HG02642 (cell line): ENCODE results near the gene FAM216B.
"Not testable (repeated sequence)": the region's sequence is repeated elsewhere in the genome, so short reads cannot be mapped to it uniquely, and the experiment has no call there.

ENCODE experiments used
- ATAC-seq: cut with Tn5 transposase; IDR thresholded peaks from one replicate; pipeline ENCODE4 v1.9.1; 2021; ENCODE audit warnings: mild to moderate bottlenecking; ENCODE audit not compliant: unreplicated experiment, poor library complexity

The FAM216B gene

DNA sequence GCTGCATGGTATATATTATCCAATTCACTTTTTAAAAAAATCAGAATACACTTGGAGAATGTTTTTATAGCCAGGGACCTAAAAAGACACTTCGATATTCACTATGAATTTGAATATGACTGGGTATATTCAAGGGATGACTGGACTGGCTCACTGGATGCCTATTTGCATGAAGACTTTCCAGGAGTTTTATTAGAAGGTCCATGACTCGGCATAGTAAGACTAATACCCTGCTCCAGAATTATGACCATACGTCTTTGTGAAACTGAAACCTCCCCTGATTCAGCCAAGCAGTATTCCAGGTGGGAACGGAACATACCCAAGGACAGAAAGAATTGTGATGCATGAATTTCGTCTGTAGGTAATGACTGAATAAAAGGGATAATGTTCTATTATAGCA, 3.9 kb upstream of the FAM216B start:
- ATAC-seq, result no peak

DNA sequence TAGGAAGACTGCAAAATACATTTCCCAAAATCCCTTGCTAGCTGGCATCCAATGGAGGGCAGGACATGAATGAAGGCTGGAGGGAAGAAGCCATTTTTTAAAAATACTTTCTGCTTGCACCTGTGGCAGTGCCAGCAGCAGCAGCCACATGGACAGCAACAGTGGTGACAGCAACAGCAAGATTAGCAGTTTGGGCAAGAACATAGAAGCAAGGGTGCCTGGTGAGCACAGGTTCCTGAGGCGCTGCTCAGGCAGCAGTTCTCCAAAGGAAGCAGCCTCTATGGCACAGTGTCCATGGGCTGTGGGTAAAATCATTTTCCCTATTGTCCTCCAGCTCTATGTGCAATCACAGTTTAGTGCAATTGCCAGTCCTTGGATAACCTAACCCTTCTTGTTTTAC, 1.3 kb upstream of the FAM216B start:
- ATAC-seq, result no peak

DNA sequence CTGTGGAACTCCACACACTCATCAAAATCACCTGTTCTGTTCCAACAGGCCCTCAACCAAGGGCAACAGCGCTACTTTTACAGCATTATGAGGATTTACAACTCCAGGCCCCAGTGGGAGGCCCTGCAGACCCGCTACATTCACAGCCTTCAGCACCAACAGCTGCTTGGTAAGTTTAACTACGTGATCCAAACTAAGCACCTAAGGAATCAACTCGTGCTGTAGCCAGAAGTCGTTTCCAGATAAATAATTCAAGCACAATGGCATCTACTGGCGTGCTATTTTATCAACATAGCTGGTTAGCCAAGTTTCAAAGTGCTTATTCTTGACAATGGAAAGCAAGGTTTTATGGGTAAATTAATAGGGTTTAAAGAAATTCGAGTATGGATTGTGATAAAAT, 5.3 kb downstream of the FAM216B start:
- ATAC-seq, result no peak

DNA sequence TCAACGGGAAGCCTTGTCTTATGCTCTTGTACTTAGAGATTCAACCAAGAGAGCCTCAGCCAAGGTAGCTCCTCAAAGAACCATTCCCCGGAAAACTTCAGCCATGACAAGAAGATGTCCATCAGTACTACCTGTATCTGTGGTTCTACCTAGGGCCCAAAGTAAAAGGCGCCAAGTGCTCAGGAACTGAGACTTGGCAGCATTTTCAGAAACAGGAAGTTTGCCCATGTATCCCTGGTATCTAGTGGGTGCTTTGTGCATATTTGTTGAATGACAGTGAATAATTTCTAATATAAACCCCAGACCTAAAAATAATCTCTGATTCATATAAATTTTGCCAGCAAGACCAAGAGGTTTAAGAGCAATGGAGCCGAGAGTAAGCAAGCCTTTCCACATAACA, 7.2 kb downstream of the FAM216B start:
- no peak for ATAC-seq

DNA sequence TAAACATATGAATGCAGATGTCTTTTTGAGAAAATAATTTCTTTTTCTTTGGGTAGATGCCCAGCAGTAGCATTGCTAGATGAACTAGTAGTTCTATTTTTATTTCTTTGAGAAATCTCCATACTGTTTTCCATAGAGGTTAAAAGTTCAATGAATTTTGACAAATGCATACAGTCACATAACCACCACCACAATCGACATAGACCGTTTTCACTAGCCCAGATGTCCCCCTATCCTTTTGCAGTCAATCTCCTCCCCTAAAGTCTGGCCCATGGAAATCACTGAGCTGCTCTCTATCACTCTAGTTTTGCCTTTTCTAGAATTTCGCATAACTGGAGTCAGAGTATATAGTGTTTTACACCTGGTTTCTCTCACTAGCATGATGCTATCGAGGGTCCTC, 10.8 kb downstream of the FAM216B start:
- no peak for ATAC-seq

DNA sequence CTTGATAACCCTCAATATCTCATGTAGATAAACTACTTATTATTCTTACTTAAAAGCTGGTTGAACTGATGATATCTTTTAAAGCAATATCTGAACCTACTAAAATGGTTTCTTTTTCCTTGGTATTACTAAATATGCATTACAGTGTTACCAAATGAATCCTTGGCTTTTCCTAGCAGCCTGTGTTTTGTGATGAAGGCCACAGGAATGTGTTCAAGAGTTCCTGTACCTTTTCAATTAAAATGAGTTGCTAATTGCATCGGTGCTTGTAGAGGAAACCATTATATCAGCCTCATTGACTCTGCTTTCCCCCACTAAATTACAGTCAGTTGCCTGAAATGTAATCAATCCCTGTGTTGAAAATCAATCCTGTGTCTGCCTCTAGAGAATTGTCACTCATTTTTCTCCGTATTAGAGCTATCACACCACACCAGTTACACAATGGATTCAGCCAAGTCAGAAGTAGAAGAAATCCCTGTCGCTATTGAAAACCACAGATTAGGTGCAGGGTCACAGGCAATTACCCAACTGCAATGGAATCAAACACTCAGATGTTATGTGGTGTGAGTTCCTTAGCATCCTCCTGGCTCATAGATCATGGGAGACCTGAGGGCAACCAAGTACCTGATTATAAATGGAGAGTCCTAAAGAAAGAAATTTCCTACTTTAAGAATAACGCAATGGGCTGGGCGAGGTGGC, 13.3 kb downstream of the FAM216B start:
- no peak for ATAC-seq

DNA sequence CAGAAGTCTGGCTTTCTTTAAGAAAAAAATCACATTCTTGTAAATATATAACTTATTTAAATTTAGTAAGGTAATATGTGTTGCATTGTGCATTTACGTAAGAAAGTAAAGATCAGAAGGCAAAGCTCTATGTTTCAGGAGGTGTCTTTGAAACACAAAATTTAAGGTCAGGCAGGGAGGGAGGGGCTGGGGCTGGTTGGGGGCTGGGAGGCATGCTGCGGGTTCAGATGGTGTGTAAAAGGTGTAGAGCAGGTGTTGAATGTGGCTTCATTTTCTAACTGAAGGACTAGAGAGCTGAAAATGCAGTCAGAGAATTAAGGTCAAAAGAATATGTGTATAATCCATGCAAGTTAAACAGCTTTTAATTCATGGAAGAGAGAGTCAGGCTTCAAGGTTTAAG, 14.3 kb downstream of the FAM216B start:
- ATAC-seq, result no peak

DNA sequence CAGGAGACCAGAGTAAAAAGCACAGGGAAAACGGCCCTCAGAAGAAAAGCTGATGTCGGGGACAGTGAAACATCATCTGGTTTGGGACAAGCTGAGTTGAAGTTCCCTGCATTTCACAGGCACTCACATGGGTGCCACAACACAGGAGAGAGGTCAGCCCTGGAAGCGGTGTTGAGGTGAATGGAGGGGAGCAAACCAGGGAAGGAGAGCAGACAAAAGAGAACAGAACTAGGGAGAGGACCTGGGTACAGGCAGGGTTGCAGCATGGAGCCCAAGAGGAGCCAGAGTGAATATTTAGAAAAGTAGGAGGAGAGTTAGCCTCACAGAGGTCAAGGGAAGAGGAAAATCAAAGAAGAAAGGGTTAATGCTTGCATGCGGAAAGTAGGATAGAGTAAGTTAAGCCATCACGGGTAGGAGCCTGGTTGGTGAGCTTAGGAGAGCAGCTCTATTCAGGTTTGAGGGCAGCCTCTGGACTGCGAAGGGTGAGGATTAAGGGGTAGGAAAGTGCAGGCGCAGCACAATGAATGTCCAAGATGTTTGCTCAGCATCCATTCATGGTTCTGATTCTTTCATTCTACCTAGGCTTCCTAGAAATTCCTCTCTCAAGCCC, 15.5 kb downstream of the FAM216B start:
- no peak for ATAC-seq

DNA sequence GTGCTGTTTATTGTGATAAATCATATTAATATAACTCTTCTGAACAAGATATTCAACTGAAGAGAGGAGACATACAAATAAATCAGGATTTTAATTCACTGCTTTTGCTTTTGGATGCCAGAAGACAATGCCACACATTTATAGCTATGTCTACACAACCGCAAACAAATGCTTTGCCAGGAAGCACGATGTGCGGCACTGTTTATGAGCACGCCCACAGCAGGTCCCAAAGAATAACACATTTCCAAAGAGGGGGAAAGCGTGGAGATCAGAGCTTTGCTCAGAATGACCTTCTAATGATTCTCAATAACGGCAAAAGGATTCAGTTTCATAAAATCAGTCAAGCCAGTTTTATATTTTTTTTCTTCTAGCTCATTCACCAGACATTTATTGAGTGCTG, 16.7 kb downstream of the FAM216B start:
- ATAC-seq, result no peak

DNA sequence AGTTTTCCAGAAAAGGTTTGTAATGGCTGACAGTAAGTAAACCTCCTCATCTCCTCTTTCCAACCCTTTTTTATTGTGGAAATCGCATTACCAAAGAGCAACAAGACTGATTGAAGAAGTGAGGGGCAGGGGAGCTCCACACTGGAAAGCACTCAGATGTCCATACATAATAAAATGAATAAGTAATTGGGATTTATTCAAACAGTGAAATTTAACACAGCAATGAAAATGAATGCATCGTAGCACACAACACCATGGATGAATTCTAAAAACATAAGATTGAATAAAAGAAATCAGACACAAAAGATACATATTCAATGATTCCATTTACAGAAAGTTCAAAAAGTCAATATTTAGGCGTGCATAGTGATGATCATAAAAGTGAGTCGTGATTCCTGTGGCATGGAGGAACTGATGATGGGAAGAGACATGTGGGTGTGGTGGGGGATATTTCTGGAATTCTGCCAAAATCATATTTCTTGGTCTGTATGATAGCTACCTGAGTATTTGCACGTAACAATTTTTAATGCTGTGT, 18.8 kb downstream of the FAM216B start:
- no peak for ATAC-seq

DNA sequence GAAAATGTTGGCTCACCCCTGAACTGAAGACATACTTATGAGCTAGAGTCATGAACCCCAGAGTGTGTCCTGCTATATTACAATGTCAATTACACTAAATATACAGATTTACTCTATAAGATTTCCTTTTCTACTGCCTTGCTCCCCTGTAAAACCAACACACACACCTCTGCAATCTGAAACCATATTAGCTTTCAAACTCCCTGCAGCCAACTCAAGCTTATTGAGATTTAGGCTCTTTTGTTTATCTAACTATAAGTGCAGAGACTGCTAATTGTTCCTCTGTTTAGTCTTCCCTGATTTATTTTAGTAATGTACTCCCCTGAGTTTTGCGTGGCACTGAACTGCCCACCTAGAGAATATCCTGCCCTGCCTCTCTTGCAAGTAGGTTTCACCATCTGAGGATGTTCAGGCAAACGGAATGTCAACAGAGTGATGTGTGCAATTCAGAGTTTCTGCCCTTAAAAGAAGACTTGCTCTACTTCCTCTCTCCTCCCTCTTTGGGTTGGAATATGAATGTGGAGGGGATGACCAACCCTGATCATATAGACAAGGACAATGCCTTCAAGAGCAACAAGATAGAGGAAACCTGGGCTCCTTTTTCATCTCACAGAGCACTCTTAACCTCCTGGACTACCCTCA, 22.3 kb downstream of the FAM216B start:
- peak; percentile 27 for ATAC-seq

DNA sequence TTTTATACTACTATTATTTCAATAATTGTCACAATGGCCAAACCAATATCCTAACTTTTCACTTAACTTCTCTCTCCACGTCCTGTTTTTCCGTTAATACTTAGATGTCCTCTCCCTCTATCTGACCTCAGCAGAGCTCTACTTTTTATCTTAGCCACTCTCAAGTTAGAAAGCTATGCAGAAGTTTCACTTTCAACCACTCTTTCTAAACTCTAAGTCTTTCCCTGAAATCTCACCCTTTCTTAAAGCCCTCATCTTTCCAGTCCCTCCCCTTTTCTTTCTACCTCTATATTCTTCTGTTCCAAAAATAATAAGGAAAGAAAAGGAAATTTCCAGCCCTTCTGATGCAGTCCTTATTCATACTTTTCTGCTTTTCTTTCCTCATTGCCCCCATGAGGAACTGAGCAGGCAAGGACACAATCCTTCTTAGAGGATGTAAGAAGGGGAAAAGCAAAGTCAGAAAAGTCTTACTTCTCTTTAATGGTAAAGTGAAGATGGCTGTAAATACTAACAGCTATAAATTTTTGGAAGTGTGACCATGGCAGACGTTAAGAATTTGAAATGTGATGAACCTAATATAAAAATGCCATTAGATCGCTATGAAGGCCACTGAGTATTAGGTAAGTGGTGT, 23.0 kb downstream of the FAM216B start:
- peak; percentile 58 for ATAC-seq

DNA sequence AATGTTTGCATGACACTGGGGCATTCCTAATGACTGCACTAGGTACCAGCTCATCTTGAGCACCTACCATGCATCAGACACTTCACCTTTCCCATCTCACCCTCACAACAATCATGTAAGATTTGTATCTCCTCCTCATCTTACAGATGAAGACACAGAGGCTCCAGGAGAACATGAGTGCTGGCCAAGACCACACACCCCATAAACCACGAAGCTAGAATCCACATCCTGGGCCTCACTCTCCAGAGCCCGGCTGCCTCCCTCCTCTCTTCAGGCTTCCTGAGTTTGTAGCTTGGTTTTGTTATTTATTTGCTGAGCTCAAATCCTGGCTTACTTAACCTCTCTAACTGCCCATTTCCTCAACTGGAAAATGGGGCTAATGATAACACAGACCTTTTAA, 25.9 kb downstream of the FAM216B start:
- no peak for ATAC-seq

DNA sequence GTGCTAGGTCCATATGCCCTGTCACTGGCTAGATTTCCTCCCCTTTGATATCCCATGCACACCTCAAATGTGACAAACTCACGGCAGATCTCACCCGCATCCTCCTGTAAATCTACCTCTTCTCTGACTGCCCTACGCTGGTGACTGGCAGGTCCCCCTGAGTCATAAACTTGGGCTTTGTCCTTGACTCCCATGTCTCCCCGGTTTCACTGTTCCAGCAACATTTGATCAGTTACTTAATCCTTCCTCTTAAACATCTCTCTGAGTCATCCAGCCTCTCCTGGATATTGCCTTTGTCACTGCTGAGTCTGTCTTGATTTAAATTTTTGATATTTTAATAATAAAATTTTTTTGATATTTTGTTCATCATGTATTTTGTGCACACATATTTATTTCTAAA, 26.5 kb downstream of the FAM216B start:
- ATAC-seq, result no peak

DNA sequence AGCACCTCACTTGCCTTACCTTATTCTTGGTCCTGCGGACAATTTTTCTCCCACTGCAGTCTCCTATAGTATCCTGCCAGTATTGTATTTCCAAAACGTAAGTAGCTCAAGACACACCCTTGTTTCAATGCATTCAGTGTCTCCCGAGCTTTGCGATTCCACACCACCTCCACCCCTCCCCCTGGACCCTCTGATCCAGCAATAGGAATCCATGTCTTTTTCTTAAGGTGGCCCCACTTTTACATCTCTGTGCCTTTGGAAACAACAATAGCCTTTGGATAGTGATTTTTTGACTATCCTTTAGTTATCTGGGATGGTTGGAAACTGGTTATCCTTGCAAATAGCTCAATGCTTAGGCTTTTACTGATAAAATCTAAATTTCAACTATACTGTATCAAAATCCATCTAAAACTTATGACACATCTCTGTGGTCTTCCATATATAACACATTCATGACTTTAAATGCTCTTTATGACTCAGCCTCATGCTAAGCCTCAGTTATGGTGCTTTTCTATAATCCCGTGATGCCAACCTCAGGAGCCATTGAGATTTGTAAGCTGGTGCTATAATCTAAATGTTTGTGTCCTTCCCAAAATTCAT, 27.1 kb downstream of the FAM216B start:
- no peak for ATAC-seq

DNA sequence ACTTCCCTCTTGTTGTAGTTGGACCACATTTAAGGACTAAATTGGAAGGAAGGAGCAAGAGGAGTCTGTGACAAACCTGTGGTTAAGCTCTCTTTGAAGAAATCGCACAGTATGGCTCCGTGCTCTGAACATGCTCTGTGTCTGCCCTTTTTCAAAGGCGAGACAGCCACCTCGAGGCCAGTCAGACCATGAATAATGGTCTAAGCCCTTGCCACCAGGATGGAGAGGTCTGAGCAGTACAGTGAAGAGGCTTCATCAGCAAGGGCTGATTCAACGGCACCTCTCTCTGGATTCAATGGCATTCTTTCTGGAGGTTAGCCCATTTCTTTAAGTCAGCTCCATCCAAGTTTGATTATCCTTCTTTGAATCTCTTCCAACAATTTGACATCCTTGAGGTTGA, 30.9 kb downstream of the FAM216B start:
- no peak for ATAC-seq

DNA sequence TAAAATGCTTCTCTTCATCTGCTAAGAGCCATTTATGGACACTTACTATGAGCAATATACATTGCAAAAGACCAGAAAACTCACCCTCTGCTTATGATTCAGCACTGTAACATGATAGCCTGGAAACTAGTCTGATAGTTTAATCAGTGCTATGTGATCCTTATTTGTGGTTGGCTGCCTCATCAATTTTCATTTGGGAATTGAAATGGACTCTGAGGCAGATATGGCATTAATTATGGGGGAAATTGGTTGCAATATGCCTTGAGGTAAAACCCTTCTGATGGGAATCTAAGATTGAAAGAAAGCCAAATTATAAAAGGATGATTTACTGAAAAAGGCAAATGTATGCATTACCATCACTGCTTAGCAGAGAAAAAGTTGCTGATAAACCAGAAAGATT, 33.5 kb downstream of the FAM216B start:
- ATAC-seq, result no peak

DNA sequence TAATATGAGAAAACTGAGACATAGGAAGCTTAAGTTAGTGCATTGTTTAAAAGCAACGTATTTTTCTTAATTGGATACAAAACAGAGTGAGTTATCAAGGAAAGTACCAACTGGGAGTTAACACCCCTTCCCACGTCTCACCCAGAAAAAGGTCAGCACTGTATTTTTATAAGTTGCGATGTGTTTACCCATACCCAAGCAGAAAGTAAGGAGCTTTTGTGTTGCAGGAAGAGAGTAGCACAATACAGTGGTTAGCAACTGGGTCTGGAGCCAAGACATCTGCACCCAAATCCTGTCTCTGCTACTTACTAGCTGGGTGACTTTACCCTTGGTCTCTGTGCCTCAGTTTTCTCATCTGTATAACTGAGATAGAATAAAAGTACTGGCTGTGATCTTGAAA, 34.3 kb downstream of the FAM216B start:
- no peak for ATAC-seq

DNA sequence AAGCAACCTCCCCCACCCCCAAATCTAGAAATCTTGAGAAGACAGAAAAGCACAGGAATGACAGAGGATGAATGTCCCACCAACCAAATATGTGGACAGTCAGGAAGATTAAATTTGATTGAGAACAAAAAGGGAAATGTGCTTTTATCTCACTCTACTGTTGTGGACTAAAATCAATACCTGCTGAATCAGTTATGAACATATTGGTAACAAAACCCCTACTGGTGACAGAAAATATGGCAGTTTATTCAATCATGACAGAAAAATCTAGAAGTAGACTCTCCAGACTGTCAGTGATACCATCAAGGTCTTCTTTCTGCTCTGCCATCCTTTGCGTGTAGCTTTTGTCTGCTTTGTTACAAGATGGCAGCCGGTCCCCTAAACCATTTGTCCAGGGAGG, 35.2 kb downstream of the FAM216B start:
- no peak for ATAC-seq

DNA sequence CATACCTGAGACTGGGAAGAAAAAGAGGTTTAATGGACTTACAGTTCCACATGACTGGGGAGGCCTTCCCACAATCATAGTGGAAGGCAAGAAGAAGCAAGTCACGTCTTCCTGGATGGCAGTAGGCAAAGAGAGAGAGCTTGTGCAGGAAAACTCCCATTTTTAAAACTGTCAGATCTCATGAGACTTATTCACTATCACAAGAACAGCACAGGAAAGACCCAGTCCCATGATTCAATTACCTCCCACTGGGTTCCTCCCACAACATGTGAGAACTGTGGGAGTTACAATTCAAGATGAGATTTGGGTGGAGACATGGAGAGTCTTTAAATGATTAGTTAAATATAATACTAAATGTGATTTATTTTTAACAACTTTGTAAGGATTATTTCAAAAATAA, 38.3 kb downstream of the FAM216B start:
- ATAC-seq, result not testable (repeated sequence)

DNA sequence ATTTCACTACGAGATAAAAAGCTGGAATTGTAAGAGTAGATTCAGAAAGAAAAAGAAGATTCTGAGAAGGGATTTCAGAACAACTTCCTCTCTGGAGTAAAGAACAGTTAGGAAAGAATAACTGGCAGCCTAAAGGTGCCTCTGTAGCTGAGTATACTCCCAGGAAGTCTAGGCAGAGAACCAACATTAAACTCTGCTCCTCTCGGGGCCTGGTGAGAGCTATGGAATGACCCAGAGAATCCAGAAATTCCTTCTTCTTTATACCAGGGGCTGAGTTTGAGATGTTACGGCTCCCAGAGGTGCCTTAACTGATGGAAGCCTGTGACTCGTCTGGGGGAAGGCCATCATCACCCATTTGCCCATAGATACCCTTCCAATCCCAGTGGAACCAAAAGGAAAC, 39.1 kb downstream of the FAM216B start:
- no peak for ATAC-seq
